Caco-2 (cell line): Measurements from ENCODE around the gene COIL. TPM values are rescaled to one million over a fixed set of nuclear protein-coding genes. Genes with fewer than 3 reads are reported as not detected.

ENCODE experiments used
- Bru-seq: library from RNA; stranded (reverse); fragments of 400-500 nt; gene quantifications from one replicate; lab custom pipeline; 2021; lab: Mats Ljungman, UMichigan
- BruChase-seq, 2 experiments: library from RNA; stranded (reverse); fragments of 400-500 nt; gene quantifications; one replicate each; lab custom pipeline; 2021; lab: Mats Ljungman, UMichigan
- BruUV-seq: library from RNA; stranded (reverse); fragments of 400-500 nt; replicated peaks from 2 replicates; lab custom pipeline; 2021; lab: Mats Ljungman, UMichigan
- CTCF ChIA-PET: fragments of 300-600 bp; sonication (Branson Sonifier 250); formaldehyde crosslinking; loops from one replicate; lab custom pipeline; 2022; ENCODE audit warnings: antibody characterized with exemption; lab: Charles Lee
- POLR2A ChIA-PET: fragments of 300-600 bp; sonication (Branson Sonifier 250); formaldehyde crosslinking; loops from one replicate; lab custom pipeline; 2022; ENCODE audit warnings: antibody characterized with exemption; lab: Charles Lee
- DNase-seq, 2 experiments: peaks; one replicate each; pipeline versions ENCODE4 v3.0.0 to v3.0.0-alpha.2; 2020 to 2022
- H3K27me3 ChIP-seq: replicated peaks from 2 replicates; pipeline ENCODE4 v1.6.0; 2011; ENCODE audit warnings: low read length; ENCODE audit not compliant: control insufficient read depth, insufficient read depth
- H3K36me3 ChIP-seq: 2 replicates; pipeline ENCODE4 v1.5.1; 2011; ENCODE audit warnings: low read length; ENCODE audit not compliant: control insufficient read depth, insufficient read depth
- H3K4me1 ChIP-seq: fragments of 250-450 bp; sonication (Bioruptor Pico); 2 replicates; pipeline ENCODE4 v1.5.1; 2020; ENCODE audit warnings: mild to moderate bottlenecking
- H3K4me3 ChIP-seq: 2 replicates; pipeline ENCODE4 v1.5.1; 2011; ENCODE audit warnings: low read depth, mild to moderate bottlenecking, control low read depth, low read length
- H3K9me3 ChIP-seq: fragments of 250-450 bp; sonication (Bioruptor Pico); 2 replicates; pipeline ENCODE4 v1.5.1; 2020; ENCODE audit warnings: mild to moderate bottlenecking, moderate library complexity
- H3K27ac Mint-ChIP-seq: one replicate; pipeline ENCODE4 v1.8.0; 2022; ENCODE audit warnings: mixed read lengths; ENCODE audit not compliant: unreplicated experiment
- H3K27me3 Mint-ChIP-seq: one replicate; pipeline ENCODE4 v1.8.0; 2022; ENCODE audit warnings: mixed read lengths; ENCODE audit not compliant: insufficient read depth, unreplicated experiment
- H3K36me3 Mint-ChIP-seq: one replicate; pipeline ENCODE4 v1.8.0; 2022; ENCODE audit warnings: mild to moderate bottlenecking, mixed read lengths; ENCODE audit not compliant: insufficient read depth, unreplicated experiment
- H3K4me1 Mint-ChIP-seq: one replicate; pipeline ENCODE4 v1.8.0; 2022; ENCODE audit warnings: low read depth, mixed read lengths; ENCODE audit not compliant: unreplicated experiment
- H3K4me3 Mint-ChIP-seq: one replicate; pipeline ENCODE4 v1.8.0; 2022; ENCODE audit warnings: mild to moderate bottlenecking, moderate library complexity, mixed read lengths; ENCODE audit not compliant: unreplicated experiment
- H3K9me3 Mint-ChIP-seq: one replicate; pipeline ENCODE4 v1.8.0; 2022; ENCODE audit warnings: mixed read lengths; ENCODE audit not compliant: unreplicated experiment
- CTCF ChIP-seq, 2 experiments: fragments of 200-600 bp in 1 of 2; IDR thresholded peaks; 1 replicate in 1 of 2; 2 replicates in 1 of 2; pipeline versions ENCODE4 v1.5.1 to v1.8.0; 2011 to 2022; ENCODE audit warnings: antibody characterized with exemption in 1 of 2, control low read depth in 1 of 2, inconsistent platforms in 1 of 2, low read depth in 1 of 2, low read length in 1 of 2, mild to moderate bottlenecking in 1 of 2, moderate library complexity in 1 of 2; ENCODE audit not compliant: insufficient read depth in 1 of 2, severe bottlenecking in 1 of 2, unreplicated experiment in 1 of 2
- intact Hi-C: fragments of 100-400 bp; cut with micrococcal nuclease; formaldehyde crosslinking; loops from one replicate; pipeline ENCODE4 v1.10.0; 2022; ENCODE audit not compliant: unreplicated experiment
- long read RNA-seq: library from polyadenylated mRNA; stranded (forward); transcript quantifications from one replicate; pipeline ENCODE4 v2.0.0, GENCODE V29; 2022
- total RNA-seq: library from RNA; stranded (reverse); gene quantifications from 2 replicates; pipeline ENCODE4 v1.2.3, GENCODE V29; 2022

COIL gene
- total RNA-seq (26.9 and 27.0 TPM in 2 replicates), Bru-seq, nascent RNA (percentile 85 among the genes with signal in this experiment), BruChase-seq, experiment 1, labeled RNA remaining after a 2-hour chase (percentile 92 among the genes with signal in this experiment), BruChase-seq, experiment 2, labeled RNA remaining after a 6-hour chase (percentile 73 among the genes with signal in this experiment)
- long read RNA-seq, transcript COIL-201 (7 exons, 2,650 nt): major isoform, 205 of 217 reads
- long read RNA-seq, partial matches to known transcripts: 2 of 217 reads
- long read RNA-seq, other reads (novel, unspliced or antisense): 10 of 217 reads

- H3K36me3 ChIP-seq: no peaks in the 10 kb centered on the region
- Mint-ChIP-seq H3K27me3 (no peaks in the 10 kb centered on the region), H3K27ac (peak within 1 kb of the TSS; percentile 86), H3K9me3 (no peaks in the 10 kb centered on the region), H3K4me3 (peak within 1 kb of the TSS; percentile 77), H3K4me1 (peaks cover 12% of the 10 kb centered on the region), H3K36me3 (peaks cover 19% of the 10 kb centered on the region)
- TSS peak; percentile 88 for BruUV-seq
- CTCF ChIA-PET: interaction anchor here (0.7 to 1.0 kb wide), 4 partner anchors 18 to 379 kb away, joined by 4 to 6 read pairs (median 4); partner anchors contain the start of gene TRIM25
- TF ChIP-seq CTCF (IDR thresholded peaks at IDR 0.05; ENCODE audit: insufficient read depth in 1 of 2, low read depth in 1 of 2, low read length in 1 of 2, severe bottlenecking in 1 of 2, unreplicated experiment in 1 of 2): peak; percentile 98
- peak within 1 kb of the TSS; percentile 67 for H3K4me3 ChIP-seq
- peak; percentile 94 to 96 for DNase-seq
- H3K9me3 ChIP-seq: no peaks in the 10 kb centered on the region
- peaks cover 26% of the 10 kb centered on the region for H3K4me1 ChIP-seq
- intact Hi-C loops: loop anchor here (1.0 to 10.0 kb wide), 3 partner anchors 50 to 142 kb away; partner anchors contain the start of gene AKAP1
- POLR2A ChIA-PET: interaction anchor here (0.6 kb wide), 1 partner anchor 47 kb away, joined by 3 read pairs; the partner anchor contains the start of gene TRIM25
- no peaks in the 10 kb centered on the region for H3K27me3 ChIP-seq
Observed at GRCh38 chr17:56960596-56961538, at the start of gene COIL. Gene COIL, minus strand, starts transcription at chr17:56961050. Its CDS starts 31 bp downstream, at chr17:56961019.

- no peaks in the 10 kb centered on the region for H3K36me3 ChIP-seq
- H3K27ac Mint-ChIP-seq: no peak overlapping the region
- no peaks in the 10 kb centered on the region for H3K27me3 Mint-ChIP-seq
- no peak overlapping the region for H3K4me3 ChIP-seq
- ChIA-PET CTCF (interaction anchor here (1.2 kb wide), 1 partner anchor 191 kb away, joined by 4 read pairs; no protein-coding TSS in a partner anchor), POLR2A (no interaction called here)
- no peaks in the 10 kb centered on the region for H3K9me3 ChIP-seq
- TF ChIP-seq CTCF (IDR thresholded peaks at IDR 0.05; ENCODE audit: insufficient read depth in 1 of 2, low read depth in 1 of 2, low read length in 1 of 2, severe bottlenecking in 1 of 2, unreplicated experiment in 1 of 2): no peak
- H3K36me3 Mint-ChIP-seq: no peaks in the 10 kb centered on the region
- no peak for DNase-seq
- intact Hi-C loops: loop anchor here (1.0 to 2.0 kb wide), 2 partner anchors 50 to 191 kb away; partner anchors contain the start of gene COIL
- H3K4me1 ChIP-seq: no peaks in the 10 kb centered on the region
- no TSS peak for BruUV-seq
- H3K9me3 Mint-ChIP-seq: no peaks in the 10 kb centered on the region
- no peaks in the 10 kb centered on the region for H3K27me3 ChIP-seq
- peaks cover 7% of the 10 kb centered on the region for H3K4me1 Mint-ChIP-seq
- H3K4me3 Mint-ChIP-seq: no peak overlapping the region
Observed at GRCh38 chr17:57010487-57010886, 49.6 kb upstream of the COIL start.
